Hepatocyte (in vitro differentiated cells): ENCODE measurements around the gene GLRX.

Experiments used
- CTCF ChIP-seq: fragments of 200-600 bp; sonication (generic); IDR thresholded peaks from 2 replicates; pipeline ENCODE4 v1.5.1; 2016; ENCODE audit warnings: antibody characterized with exemption, mild to moderate bottlenecking; ENCODE audit not compliant: poor library complexity
- EZH2 ChIP-seq: fragments of 200-600 bp; sonication (generic); IDR thresholded peaks from 2 replicates; pipeline ENCODE4 v1.6.1; 2016; ENCODE audit warnings: antibody characterized with exemption, mild to moderate bottlenecking, borderline replicate concordance
- EZH2phosphoT487 ChIP-seq: fragments of 200-600 bp; sonication (generic); IDR thresholded peaks from one replicate; pipeline ENCODE4 v1.6.1; 2018; ENCODE audit warnings: antibody characterized with exemption, mild to moderate bottlenecking, low read depth, moderate library complexity; ENCODE audit not compliant: unreplicated experiment, severe bottlenecking

GRCh38 chr5:95830226-95830625, 7.7 kb upstream of the GLRX start:
- TF ChIP-seq CTCF (no peak), EZH2phosphoT487 (no peak), EZH2 (no peak)
